ENCODE data around the gene SPEG. TPM values are rescaled to one million over a fixed set of nuclear protein-coding genes. Genes with fewer than 3 reads are reported as not detected.

SPEG gene
- polyA plus RNA-seq, 2 of the 4 experiments (the other 2 are of a cell fraction): 2.3 to 11.5 TPM

DNA sequence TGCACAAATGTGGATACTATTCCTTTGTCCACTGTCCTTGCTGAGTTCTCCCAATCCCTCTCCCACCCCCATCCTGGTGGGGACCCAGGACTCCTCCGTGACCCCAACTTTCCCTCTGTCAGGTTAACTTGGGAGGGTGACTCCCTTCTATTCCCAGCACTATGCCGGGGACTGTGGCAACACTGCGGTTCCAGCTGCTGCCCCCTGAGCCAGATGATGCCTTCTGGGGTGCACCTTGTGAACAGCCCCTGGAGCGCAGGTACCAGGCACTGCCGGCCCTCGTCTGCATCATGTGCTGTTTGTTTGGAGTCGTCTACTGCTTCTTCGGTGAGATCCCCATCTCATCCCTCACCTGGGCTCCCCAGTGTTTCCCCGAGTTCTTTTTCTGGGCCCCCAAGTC lies 109.9 kb downstream of the SPEG start:
- TF ChIP-seq NPAS2 (CRISPR knock-in tag; IDR thresholded peaks at IDR 0.05; ENCODE audit: borderline replicate concordance): no peak
- no peak for TF ChIP-seq HOXA7 (CRISPR knock-in tag; IDR thresholded peaks at IDR 0.05)
- no peak for TF ChIP-seq MYC (IDR thresholded peaks at IDR 0.05; ENCODE audit: borderline replicate concordance, low read length)
- no peak for TF ChIP-seq NR3C1 (IDR thresholded peaks at IDR 0.05)
- no peak for TF ChIP-seq HEYL (CRISPR knock-in tag; IDR thresholded peaks at IDR 0.05)
- TF ChIP-seq, protein P1, sequence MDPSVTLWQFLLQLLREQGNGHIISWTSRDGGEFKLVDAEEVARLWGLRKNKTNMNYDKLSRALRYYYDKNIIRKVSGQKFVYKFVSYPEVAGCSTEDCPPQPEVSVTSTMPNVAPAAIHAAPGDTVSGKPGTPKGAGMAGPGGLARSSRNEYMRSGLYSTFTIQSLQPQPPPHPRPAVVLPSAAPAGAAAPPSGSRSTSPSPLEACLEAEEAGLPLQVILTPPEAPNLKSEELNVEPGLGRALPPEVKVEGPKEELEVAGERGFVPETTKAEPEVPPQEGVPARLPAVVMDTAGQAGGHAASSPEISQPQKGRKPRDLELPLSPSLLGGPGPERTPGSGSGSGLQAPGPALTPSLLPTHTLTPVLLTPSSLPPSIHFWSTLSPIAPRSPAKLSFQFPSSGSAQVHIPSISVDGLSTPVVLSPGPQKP (IDR thresholded peaks at IDR 0.05; ENCODE audit: low read depth, low read length): no peak
- TF ChIP-seq NFE2L2 (conservative IDR thresholded peaks at IDR 0.05; ENCODE audit: low read length): no peak
- TF ChIP-seq MAZ (IDR thresholded peaks at IDR 0.05; ENCODE audit: borderline replicate concordance, low read depth, low read length): no peak
- no peak for TF ChIP-seq KDM5A (IDR thresholded peaks at IDR 0.05)
- TF ChIP-seq CBX2 (IDR thresholded peaks at IDR 0.05; ENCODE audit: borderline replicate concordance, low read depth): no peak
- TF ChIP-seq GATA3 (IDR thresholded peaks at IDR 0.05; ENCODE audit: borderline replicate concordance): no peak
- TF ChIP-seq, protein P2, sequence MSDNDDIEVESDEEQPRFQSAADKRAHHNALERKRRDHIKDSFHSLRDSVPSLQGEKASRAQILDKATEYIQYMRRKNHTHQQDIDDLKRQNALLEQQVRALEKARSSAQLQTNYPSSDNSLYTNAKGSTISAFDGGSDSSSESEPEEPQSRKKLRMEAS (IDR thresholded peaks at IDR 0.05): no peak
- TF ChIP-seq MAFK (IDR thresholded peaks at IDR 0.05; ENCODE audit: partially characterized antibody): no peak
- TF ChIP-seq POLR2A (IDR thresholded peaks at IDR 0.05; ENCODE audit: low read length): no peak
- no peak for TF ChIP-seq BHLHE40 (IDR thresholded peaks at IDR 0.05; ENCODE audit: low read depth, low read length)
- POLR2A ChIA-PET: interaction anchor here (1.3 kb wide), 1 partner anchor 8 kb away, joined by 3 read pairs; no protein-coding TSS in a partner anchor
- FAIRE-seq (no peak), ATAC-seq (no peak), DNase-seq (ENCODE audit: low read depth in 1 of 2, low spot score in 1 of 2) (no peak)
- H3K4me3 ChIP-seq: no peak overlapping the region; the same call in 2 of the 3 replicates
- WGBS (ENCODE audit: missing lambda C conversion rate): 33% methylated on average over 9 of the region's 9 CpGs
- peak overlapping the region; percentile 89 for H3K4me2 ChIP-seq
- CTCF ChIA-PET: interaction anchor here (1.5 to 79.1 kb wide), 5 partner anchors 15 to 98 kb away, joined by 5 to 3291 read pairs (median 77); partner anchors contain the start of genes ASIC4, GMPPA and SPEG
- H3K4me1 ChIP-seq: peaks cover 12% of the 10 kb centered on the region
- no peak overlapping the region for H3K27ac ChIP-seq
- H3K9me3 ChIP-seq: no peaks in the 10 kb centered on the region

DNA sequence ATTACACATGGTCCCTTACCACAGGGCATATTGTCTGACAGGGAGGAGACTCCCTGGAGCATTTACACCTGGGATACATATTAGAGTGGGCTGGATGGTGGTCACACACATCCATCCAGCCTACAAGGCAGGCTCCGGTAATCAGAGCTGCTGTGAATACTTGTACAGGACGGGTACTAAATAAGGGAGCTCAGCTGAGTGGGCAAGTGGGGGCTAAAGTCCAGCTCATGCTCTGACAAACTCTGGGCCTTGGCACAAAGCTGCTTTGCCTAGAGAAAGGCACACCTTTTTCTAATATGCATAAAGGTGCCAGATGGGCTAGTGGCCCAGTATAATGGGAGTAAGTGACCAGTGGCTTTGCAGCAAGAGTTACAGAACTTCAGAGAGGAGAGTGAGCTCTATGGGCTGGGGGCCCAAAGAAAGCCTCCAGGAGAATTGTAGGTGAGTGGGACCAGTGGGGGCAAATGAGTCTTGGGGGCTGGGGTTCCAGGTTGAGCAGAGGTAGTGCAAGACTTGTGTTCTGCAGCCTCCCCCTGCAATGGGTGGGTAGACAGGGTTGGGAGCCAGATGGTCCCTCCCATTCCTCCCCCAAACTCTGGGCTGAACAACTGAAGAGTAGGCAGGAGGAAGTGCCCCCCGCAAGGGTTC lies 110.8 kb downstream of the SPEG start:
- Histone ChIP-seq H3K4me2 (no peak overlapping the region), H3K4me3 (no peak overlapping the region), H3K9me3 (no peaks in the 10 kb centered on the region), H3K4me1 (peaks cover 12% of the 10 kb centered on the region), H3K27ac (no peak overlapping the region)
- ChIA-PET POLR2A (no interaction called here), CTCF (interaction anchor here (0.6 to 79.1 kb wide), 4 partner anchors 16 to 154 kb away, joined by 3 to 3291 read pairs (median 120); partner anchors contain the start of genes ASIC4, GMPPA and SPEG)
- no peak for TF ChIP-seq ATOH8 (CRISPR knock-in tag; IDR thresholded peaks at IDR 0.05; ENCODE audit: low read depth)
- no peak for TF ChIP-seq KDM1A (IDR thresholded peaks at IDR 0.05; ENCODE audit: low read depth)
- no peak for TF ChIP-seq HOXB5 (CRISPR knock-in tag; IDR thresholded peaks at IDR 0.05)
- no peak for TF ChIP-seq RFX5 (IDR thresholded peaks at IDR 0.05)
- TF ChIP-seq, protein P3, sequence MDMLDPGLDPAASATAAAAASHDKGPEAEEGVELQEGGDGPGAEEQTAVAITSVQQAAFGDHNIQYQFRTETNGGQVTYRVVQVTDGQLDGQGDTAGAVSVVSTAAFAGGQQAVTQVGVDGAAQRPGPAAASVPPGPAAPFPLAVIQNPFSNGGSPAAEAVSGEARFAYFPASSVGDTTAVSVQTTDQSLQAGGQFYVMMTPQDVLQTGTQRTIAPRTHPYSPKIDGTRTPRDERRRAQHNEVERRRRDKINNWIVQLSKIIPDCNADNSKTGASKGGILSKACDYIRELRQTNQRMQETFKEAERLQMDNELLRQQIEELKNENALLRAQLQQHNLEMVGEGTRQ (IDR thresholded peaks at IDR 0.05): no peak
- no peak for TF ChIP-seq RARB (CRISPR knock-in tag; IDR thresholded peaks at IDR 0.05)
- TF ChIP-seq NPAS2 (CRISPR knock-in tag; IDR thresholded peaks at IDR 0.05; ENCODE audit: borderline replicate concordance): no peak
- TF ChIP-seq JUN (IDR thresholded peaks at IDR 0.05): no peak
- DNase-seq (ENCODE audit: low read depth in 1 of 2, low spot score in 1 of 2) (no peak), FAIRE-seq (no peak), ATAC-seq (no peak)
- 43% methylated on average over 3 of the region's 3 CpGs for WGBS (ENCODE audit: missing lambda C conversion rate)

Measured in A549 (cell line).